ENCODE results near the gene SLCO2B1. TPM values are rescaled to one million over a fixed set of nuclear protein-coding genes. Genes with fewer than 3 reads are reported as not detected.

Gene SLCO2B1
- total RNA-seq, 2 donors from 2014 or later: 37.6 to 50.3 TPM

- Histone ChIP-seq H3K9ac (ENCODE audit: low read depth in 2 of 2, low read length in 2 of 2) (no peak overlapping the region), H3K4me1 (no peaks in the 10 kb centered on the region), H3K9me3 (no peaks in the 10 kb centered on the region), H3K27me3 (no peaks in the 10 kb centered on the region), H3K27ac (no peak overlapping the region), H3K4me3 (no peak overlapping the region), H3K36me3 (no peaks in the 10 kb centered on the region)
- no peak for DNase-seq
- intact Hi-C loops (cut with DNase I): no loop called here
- TF ChIP-seq, protein P1, sequence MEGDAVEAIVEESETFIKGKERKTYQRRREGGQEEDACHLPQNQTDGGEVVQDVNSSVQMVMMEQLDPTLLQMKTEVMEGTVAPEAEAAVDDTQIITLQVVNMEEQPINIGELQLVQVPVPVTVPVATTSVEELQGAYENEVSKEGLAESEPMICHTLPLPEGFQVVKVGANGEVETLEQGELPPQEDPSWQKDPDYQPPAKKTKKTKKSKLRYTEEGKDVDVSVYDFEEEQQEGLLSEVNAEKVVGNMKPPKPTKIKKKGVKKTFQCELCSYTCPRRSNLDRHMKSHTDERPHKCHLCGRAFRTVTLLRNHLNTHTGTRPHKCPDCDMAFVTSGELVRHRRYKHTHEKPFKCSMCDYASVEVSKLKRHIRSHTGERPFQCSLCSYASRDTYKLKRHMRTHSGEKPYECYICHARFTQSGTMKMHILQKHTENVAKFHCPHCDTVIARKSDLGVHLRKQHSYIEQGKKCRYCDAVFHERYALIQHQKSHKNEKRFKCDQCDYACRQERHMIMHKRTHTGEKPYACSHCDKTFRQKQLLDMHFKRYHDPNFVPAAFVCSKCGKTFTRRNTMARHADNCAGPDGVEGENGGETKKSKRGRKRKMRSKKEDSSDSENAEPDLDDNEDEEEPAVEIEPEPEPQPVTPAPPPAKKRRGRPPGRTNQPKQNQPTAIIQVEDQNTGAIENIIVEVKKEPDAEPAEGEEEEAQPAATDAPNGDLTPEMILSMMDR (IDR thresholded peaks at IDR 0.05): no peak
Observed at GRCh38 chr11:75107187-75107586, 43.7 kb upstream of the SLCO2B1 start.

DNA sequence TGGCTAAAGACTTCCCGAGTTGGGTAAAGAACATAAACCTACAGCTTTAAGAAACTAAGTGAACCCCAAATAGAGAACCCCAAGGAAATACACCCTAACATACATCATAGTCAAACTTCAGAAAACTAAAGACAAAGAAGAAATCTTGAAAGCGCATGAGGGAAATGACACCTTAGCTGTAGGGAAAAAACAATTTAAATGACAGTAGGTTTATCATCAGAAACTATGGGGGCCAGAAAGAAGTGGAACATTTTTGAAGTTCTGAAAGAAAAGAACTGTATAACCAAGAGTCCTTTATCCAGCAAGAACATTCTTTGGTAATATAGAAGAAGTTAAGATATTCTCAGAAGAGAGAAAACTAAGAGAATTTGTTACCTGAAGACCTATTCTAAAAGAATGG lies 38.7 kb upstream of the SLCO2B1 start:
- no peaks in the 10 kb centered on the region for H3K9me3 ChIP-seq
- no peak overlapping the region for H3K27ac ChIP-seq
- intact Hi-C loops (cut with DNase I): no loop called here
- H3K4me1 ChIP-seq: no peaks in the 10 kb centered on the region
- TF ChIP-seq, protein P1 (IDR thresholded peaks at IDR 0.05): no peak
- H3K9ac ChIP-seq (ENCODE audit: low read depth in 2 of 2, low read length in 2 of 2): no peak overlapping the region
- no peak overlapping the region for H3K4me3 ChIP-seq
- no peaks in the 10 kb centered on the region for H3K36me3 ChIP-seq
- H3K27me3 ChIP-seq: no peaks in the 10 kb centered on the region
- DNase-seq: no peak

- H3K27ac ChIP-seq: no peak overlapping the region
- no peaks in the 10 kb centered on the region for H3K36me3 ChIP-seq
- no peak for DNase-seq
- H3K27me3 ChIP-seq: no peaks in the 10 kb centered on the region
- no peaks in the 10 kb centered on the region for H3K4me1 ChIP-seq
- no peak overlapping the region for H3K4me3 ChIP-seq
- H3K9ac ChIP-seq (ENCODE audit: low read depth in 2 of 2, low read length in 2 of 2): no peak overlapping the region
- no peaks in the 10 kb centered on the region for H3K9me3 ChIP-seq
- TF ChIP-seq, protein P1 (IDR thresholded peaks at IDR 0.05): no peak
- intact Hi-C loops (cut with DNase I): no loop called here
Observed at GRCh38 chr11:75113030-75113429, 37.9 kb upstream of the SLCO2B1 start.

DNA sequence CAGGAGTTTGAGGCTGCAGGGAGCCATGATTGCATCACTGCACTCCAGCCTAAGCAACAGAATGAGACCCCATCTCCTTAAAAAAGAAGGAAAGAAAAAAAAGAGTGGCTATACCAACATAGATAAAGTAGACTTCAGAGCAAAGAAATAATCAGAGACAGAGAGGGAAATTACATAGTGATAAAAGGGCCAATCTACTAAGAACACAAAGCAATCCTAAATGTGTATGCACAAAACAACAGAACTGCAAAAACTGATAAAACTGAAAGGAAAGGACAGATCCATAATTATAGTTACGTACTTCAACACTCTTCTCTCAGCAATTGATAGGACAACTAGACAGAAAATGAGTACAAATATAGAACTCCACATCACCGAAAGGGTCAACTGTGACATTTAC lies 36.4 kb upstream of the SLCO2B1 start:
- no peak overlapping the region for H3K4me3 ChIP-seq
- DNase-seq: no peak
- H3K27ac ChIP-seq: no peak overlapping the region
- no peaks in the 10 kb centered on the region for H3K9me3 ChIP-seq
- TF ChIP-seq, protein P1 (IDR thresholded peaks at IDR 0.05): no peak
- H3K27me3 ChIP-seq: no peaks in the 10 kb centered on the region
- H3K9ac ChIP-seq (ENCODE audit: low read depth in 2 of 2, low read length in 2 of 2): no peak overlapping the region
- H3K4me1 ChIP-seq: no peaks in the 10 kb centered on the region
- no peaks in the 10 kb centered on the region for H3K36me3 ChIP-seq
- intact Hi-C loops (cut with DNase I): no loop called here

DNA sequence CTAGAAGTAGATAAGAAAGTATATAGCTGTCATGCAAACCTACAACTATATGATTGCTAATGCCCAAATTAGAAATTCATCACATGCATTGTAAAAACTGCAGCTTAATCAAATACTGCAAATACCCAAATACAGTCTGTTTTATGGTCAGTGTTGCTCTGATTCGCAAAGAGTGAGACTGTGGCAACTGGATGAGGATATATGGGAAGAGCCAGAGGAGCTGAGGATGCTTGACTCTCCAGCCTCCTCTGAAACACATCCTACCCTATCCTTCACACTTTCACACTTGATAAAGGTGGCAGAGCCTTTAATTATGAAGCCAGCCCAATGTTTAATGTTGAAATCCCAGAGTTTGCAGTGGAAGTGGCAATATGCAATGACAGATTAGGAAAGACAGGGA lies 32.3 kb upstream of the SLCO2B1 start:
- Histone ChIP-seq H3K4me1 (no peaks in the 10 kb centered on the region), H3K27me3 (no peaks in the 10 kb centered on the region), H3K4me3 (no peak overlapping the region), H3K36me3 (no peaks in the 10 kb centered on the region), H3K27ac (no peak overlapping the region), H3K9me3 (no peaks in the 10 kb centered on the region), H3K9ac (ENCODE audit: low read depth in 2 of 2, low read length in 2 of 2) (no peak overlapping the region)
- intact Hi-C loops (cut with DNase I): no loop called here
- DNase-seq: no peak
- TF ChIP-seq, protein P1 (IDR thresholded peaks at IDR 0.05): no peak

DNA sequence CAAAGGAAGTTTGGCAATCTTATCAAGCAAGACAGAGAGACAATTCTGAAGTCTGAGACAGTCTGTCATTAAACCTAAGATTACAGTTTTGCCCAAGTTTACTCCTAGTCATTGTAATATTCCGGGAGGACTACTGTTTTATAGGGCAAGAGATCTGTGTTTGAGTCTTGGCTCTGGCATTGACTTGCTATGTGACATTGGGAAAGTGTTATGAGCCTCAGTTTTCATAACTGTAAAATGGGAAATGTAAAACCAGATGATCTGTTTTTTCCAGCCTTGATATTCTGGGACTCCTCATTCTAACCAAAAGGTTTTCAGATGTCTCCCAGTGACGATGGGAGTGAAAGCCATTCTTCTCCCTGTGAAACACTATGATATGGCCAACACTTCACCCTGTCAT lies 24.3 kb upstream of the SLCO2B1 start:
- H3K9me3 ChIP-seq: no peaks in the 10 kb centered on the region
- H3K27ac ChIP-seq: no peak overlapping the region
- H3K9ac ChIP-seq (ENCODE audit: low read depth in 2 of 2, low read length in 2 of 2): no peak overlapping the region
- H3K4me3 ChIP-seq: no peak overlapping the region
- no peak for DNase-seq
- intact Hi-C loops (cut with DNase I): no loop called here
- H3K4me1 ChIP-seq: no peaks in the 10 kb centered on the region
- no peaks in the 10 kb centered on the region for H3K36me3 ChIP-seq
- H3K27me3 ChIP-seq: no peaks in the 10 kb centered on the region
- TF ChIP-seq, protein P1 (IDR thresholded peaks at IDR 0.05): no peak
